ENCODE data around the gene PRKCE. TPM values are rescaled to one million over a fixed set of nuclear protein-coding genes. Genes with fewer than 3 reads are reported as not detected.
"Not testable (repeated sequence)": the region's sequence is repeated elsewhere in the genome, so short reads cannot be mapped to it uniquely, and the experiment has no call there.

The PRKCE gene
- total RNA-seq, 1 experiment from 2014 or later = 2.4 TPM

DNA sequence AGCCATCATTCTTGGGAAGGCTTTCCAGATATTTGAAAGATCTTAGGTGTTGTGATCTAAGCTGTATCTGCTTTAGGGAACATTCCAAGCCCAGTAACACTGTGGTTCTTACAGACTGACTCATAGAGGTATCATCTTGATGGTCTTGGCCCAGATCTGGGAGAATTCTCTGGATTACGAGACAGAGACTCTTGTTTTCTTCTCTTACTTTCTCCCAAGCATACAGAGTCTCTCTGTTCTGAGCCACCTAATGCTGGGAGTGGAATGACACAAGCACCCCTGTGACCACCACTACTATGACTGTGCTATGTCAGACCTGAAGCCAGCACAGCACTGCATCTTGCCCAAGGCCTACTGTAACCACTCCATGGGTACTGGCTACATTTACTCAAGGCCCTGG lies 564.7 kb downstream of the PRKCE start:
- intact Hi-C loops (cut with micrococcal nuclease; ENCODE audit: unreplicated experiment) = no loop called here
- CTCF ChIA-PET = no interaction called here
- H3K9me3 ChIP-seq (ENCODE audit: low read depth, low read length, poor library complexity, severe bottlenecking) = peaks cover 4% of the 10 kb centered on the region
- H3K4me1 ChIP-seq (ENCODE audit: insufficient read depth, low read length, poor library complexity, severe bottlenecking) = peaks cover 7% of the 10 kb centered on the region
- no peak for TF ChIP-seq EZH2 (IDR thresholded peaks at IDR 0.05; ENCODE audit: borderline replicate concordance, low read depth, low read length, poor library complexity, severe bottlenecking)
- TF ChIP-seq, protein P1, sequence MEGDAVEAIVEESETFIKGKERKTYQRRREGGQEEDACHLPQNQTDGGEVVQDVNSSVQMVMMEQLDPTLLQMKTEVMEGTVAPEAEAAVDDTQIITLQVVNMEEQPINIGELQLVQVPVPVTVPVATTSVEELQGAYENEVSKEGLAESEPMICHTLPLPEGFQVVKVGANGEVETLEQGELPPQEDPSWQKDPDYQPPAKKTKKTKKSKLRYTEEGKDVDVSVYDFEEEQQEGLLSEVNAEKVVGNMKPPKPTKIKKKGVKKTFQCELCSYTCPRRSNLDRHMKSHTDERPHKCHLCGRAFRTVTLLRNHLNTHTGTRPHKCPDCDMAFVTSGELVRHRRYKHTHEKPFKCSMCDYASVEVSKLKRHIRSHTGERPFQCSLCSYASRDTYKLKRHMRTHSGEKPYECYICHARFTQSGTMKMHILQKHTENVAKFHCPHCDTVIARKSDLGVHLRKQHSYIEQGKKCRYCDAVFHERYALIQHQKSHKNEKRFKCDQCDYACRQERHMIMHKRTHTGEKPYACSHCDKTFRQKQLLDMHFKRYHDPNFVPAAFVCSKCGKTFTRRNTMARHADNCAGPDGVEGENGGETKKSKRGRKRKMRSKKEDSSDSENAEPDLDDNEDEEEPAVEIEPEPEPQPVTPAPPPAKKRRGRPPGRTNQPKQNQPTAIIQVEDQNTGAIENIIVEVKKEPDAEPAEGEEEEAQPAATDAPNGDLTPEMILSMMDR (conservative IDR thresholded peaks at IDR 0.05; ENCODE audit: low read depth, low read length) = no peak
- no TSS peak for BruUV-seq (replicated peaks)
- no peaks in the 10 kb centered on the region for H3K36me3 ChIP-seq (ENCODE audit: insufficient read depth, low read length, poor library complexity, severe bottlenecking)
- no peak overlapping the region for H3K27ac ChIP-seq (ENCODE audit: low read depth, low read length, poor library complexity, severe bottlenecking)
- POLR2A ChIA-PET (ENCODE audit: low non-redundant PET) = no interaction called here
- H3K27me3 ChIP-seq (replicated peaks; ENCODE audit: insufficient read depth, low read depth, low read length, poor library complexity) = no peaks in the 10 kb centered on the region
- DNase-seq (ENCODE audit: low spot score) = no peak
- H3K4me3 ChIP-seq (ENCODE audit: low read depth, low read length, poor library complexity, severe bottlenecking) = no peak overlapping the region

DNA sequence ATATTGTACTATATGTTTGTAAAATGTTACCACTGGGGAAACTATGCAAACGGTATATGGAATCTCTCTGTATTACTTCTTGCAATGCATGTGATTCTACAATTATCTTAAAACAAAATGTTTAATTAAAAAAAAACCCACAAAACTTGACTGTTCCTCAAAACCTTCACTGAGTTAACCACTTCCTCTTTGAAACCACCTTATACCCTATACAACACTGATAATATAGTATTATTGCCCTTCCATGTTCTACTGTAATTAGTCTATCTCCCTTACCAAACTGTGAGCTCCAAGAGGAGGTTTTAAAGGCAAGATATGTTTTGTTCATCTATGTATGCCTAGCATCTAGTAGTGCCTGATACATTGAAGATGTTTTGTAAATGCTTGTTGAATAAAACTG lies 572.0 kb downstream of the PRKCE start:
- BruUV-seq (replicated peaks); H3K9me3 ChIP-seq (ENCODE audit: low read depth, low read length, poor library complexity, severe bottlenecking); H3K27me3 ChIP-seq (replicated peaks; ENCODE audit: insufficient read depth, low read depth, low read length, poor library complexity); H3K27ac ChIP-seq (ENCODE audit: low read depth, low read length, poor library complexity, severe bottlenecking); CTCF ChIA-PET; POLR2A ChIA-PET (ENCODE audit: low non-redundant PET); DNase-seq (ENCODE audit: low spot score); H3K4me3 ChIP-seq (ENCODE audit: low read depth, low read length, poor library complexity, severe bottlenecking); H3K4me1 ChIP-seq (ENCODE audit: insufficient read depth, low read length, poor library complexity, severe bottlenecking); intact Hi-C loops (cut with micrococcal nuclease; ENCODE audit: unreplicated experiment); H3K36me3 ChIP-seq (ENCODE audit: insufficient read depth, low read length, poor library complexity, severe bottlenecking): not testable (repeated sequence)

DNA sequence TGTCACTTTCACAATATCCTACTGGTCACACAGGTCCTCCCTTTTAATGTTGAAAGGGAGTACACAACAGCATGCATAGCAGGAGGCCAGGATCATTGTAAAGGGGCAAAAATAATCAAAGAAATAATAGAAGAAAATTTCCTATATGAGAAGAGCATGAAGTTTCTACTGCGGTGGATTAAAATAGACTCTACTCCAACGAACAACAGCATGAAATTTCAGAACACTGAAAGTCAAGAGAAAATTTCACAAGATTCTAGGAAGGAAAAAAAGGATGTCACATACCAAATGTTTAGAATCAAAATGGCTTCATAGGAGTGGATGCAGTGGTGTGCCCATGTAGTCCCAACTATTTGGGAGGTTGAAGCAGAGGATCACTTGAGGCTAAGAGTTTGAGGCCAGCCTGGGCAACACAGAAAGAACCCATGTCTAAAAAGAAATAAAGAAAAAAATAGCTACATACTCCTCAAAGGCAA lies 573.7 kb downstream of the PRKCE start:
- no TSS peak for BruUV-seq (replicated peaks)
- POLR2A ChIA-PET (ENCODE audit: low non-redundant PET) = no interaction called here
- Histone ChIP-seq H3K4me1 (ENCODE audit: insufficient read depth, low read length, poor library complexity, severe bottlenecking) (no peaks in the 10 kb centered on the region), H3K9me3 (ENCODE audit: low read depth, low read length, poor library complexity, severe bottlenecking) (no peaks in the 10 kb centered on the region), H3K36me3 (ENCODE audit: insufficient read depth, low read length, poor library complexity, severe bottlenecking) (no peaks in the 10 kb centered on the region), H3K27ac (ENCODE audit: low read depth, low read length, poor library complexity, severe bottlenecking) (no peak overlapping the region), H3K4me3 (ENCODE audit: low read depth, low read length, poor library complexity, severe bottlenecking) (no peak overlapping the region), H3K27me3 (replicated peaks; ENCODE audit: insufficient read depth, low read depth, low read length, poor library complexity) (peaks cover 7% of the 10 kb centered on the region)
- intact Hi-C loops (cut with micrococcal nuclease; ENCODE audit: unreplicated experiment) = no loop called here
- TF ChIP-seq, protein P1 (conservative IDR thresholded peaks at IDR 0.05; ENCODE audit: low read depth, low read length) = no peak
- TF ChIP-seq EZH2 (IDR thresholded peaks at IDR 0.05; ENCODE audit: borderline replicate concordance, low read depth, low read length, poor library complexity, severe bottlenecking) = no peak
- CTCF ChIA-PET = no interaction called here
- no peak for DNase-seq (ENCODE audit: low spot score)

DNA sequence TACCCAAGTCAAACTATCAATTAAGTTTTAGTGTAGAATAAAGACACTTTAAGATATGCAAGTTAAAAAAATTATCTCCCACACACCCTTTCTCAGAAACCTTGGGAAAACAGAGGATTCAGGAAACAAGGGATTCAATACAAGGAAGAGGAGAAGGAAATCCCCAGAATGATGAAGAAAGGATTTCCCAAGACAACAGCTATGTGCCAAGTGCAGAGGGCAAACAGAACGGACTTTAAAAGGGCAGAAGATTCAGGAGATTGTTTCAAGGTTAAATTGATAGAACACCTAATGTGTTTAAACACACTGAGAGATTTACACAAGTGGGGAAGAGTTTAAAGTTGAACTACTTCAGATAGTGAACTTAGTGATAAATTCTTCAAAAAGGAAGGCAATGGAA lies 574.3 kb downstream of the PRKCE start:
- peaks cover 7% of the 10 kb centered on the region for H3K27me3 ChIP-seq (replicated peaks; ENCODE audit: insufficient read depth, low read depth, low read length, poor library complexity)
- CTCF ChIA-PET = no interaction called here
- no peak overlapping the region for H3K27ac ChIP-seq (ENCODE audit: low read depth, low read length, poor library complexity, severe bottlenecking)

More for the DNA sequence above, 574.3 kb downstream of the PRKCE start:
- H3K4me3 ChIP-seq (ENCODE audit: low read depth, low read length, poor library complexity, severe bottlenecking) = no peak overlapping the region
- H3K4me1 ChIP-seq (ENCODE audit: insufficient read depth, low read length, poor library complexity, severe bottlenecking) = no peaks in the 10 kb centered on the region
- no peak for TF ChIP-seq EZH2 (IDR thresholded peaks at IDR 0.05; ENCODE audit: borderline replicate concordance, low read depth, low read length, poor library complexity, severe bottlenecking)
- TF ChIP-seq, protein P1 (conservative IDR thresholded peaks at IDR 0.05; ENCODE audit: low read depth, low read length) = no peak
- POLR2A ChIA-PET (ENCODE audit: low non-redundant PET) = no interaction called here
- BruUV-seq (replicated peaks) = no TSS peak
- intact Hi-C loops (cut with micrococcal nuclease; ENCODE audit: unreplicated experiment) = no loop called here
- DNase-seq (ENCODE audit: low spot score) = no peak
- no peaks in the 10 kb centered on the region for H3K36me3 ChIP-seq (ENCODE audit: insufficient read depth, low read length, poor library complexity, severe bottlenecking)
- no peaks in the 10 kb centered on the region for H3K9me3 ChIP-seq (ENCODE audit: low read depth, low read length, poor library complexity, severe bottlenecking)
